ENCODE measurements around the gene DTYMK. TPM values are rescaled to one million over a fixed set of nuclear protein-coding genes. Genes with fewer than 3 reads are reported as not detected.

DTYMK gene
- total and polyA plus RNA-seq, 2 of the 8 experiments (the other 6 are each of a cell fraction or from before 2014, with no cell fraction given): 58.3 to 69.9 TPM

- TF ChIP-seq SIX5 (IDR thresholded peaks at IDR 0.05; ENCODE audit: low read depth, low read length): no peak
- TF ChIP-seq RNF2 (IDR thresholded peaks at IDR 0.05; ENCODE audit: borderline replicate concordance, low read depth, low read length, missing control alignments, poor library complexity, severe bottlenecking): no peak
Measured at GRCh38 chr2:241668354-241668753, 18.3 kb downstream of the DTYMK start (continued).
